Mucosa of descending colon (tissue), 3 donors: ENCODE results near the gene STX1B. TPM values are rescaled to one million over a fixed set of nuclear protein-coding genes. Genes with fewer than 3 reads are reported as not detected.

Experiments
- ATAC-seq: fragments of 200-7000 bp; cut with Tn5 transposase; one replicate; pipeline ENCODE4 v1.9.1; 2020; ENCODE audit warnings: mild to moderate bottlenecking, moderate library complexity
- DNase-seq, 3 donors: peaks; one replicate each; pipeline ENCODE4 v3.0.0-alpha.2; 2020
- H3K36me3 ChIP-seq: fragments of 200-600 bp; one replicate; pipeline ENCODE4 v1.8.0; 2021; ENCODE audit warnings: low read depth, mild to moderate bottlenecking
- H3K4me1 ChIP-seq: fragments of 200-600 bp; one replicate; pipeline ENCODE4 v1.8.0; 2021; ENCODE audit warnings: low read depth, mild to moderate bottlenecking
- H3K4me3 ChIP-seq: fragments of 200-600 bp; one replicate; pipeline ENCODE4 v1.8.0; 2021; ENCODE audit warnings: mild to moderate bottlenecking
- H3K9me3 ChIP-seq: fragments of 200-600 bp; one replicate; pipeline ENCODE4 v1.8.0; 2021; ENCODE audit warnings: mild to moderate bottlenecking
- intact Hi-C, 2 donors: fragments of 100-400 bp; cut with DNase I in 1 of 2; cut with micrococcal nuclease in 1 of 2; formaldehyde crosslinking; loops; one replicate each; pipeline versions ENCODE4 v1.11.0 to v1.11.1; 2022; cut with DNase I, micrococcal nuclease
- total RNA-seq, 3 donors: library from RNA; stranded (reverse); fragmentation: NEBNext Ultra II Directional in 2 of 3; extraction: Animal tissue kit (Norgen Biotek cat#: 25700) in 2 of 3; gene quantifications; one replicate each; pipeline versions ENCODE4 v1.2.1 to v1.2.4, GENCODE V29; 2021 to 2023
- TF ChIP-seq, protein P1 (sequence below): fragments of 200-600 bp; IDR thresholded peaks from one replicate; pipeline ENCODE4 v1.8.0; 2022; ENCODE audit warnings: antibody characterized with exemption, mild to moderate bottlenecking
- donor health status: DM: no; HTN: no; CAD: no; lungs with moderate emphysema.
- donor health status: DM: no; HTN: no; CAD: no.
- donor health status: DM: no; HTN: yes; CAD: no.

Gene STX1B
- total RNA-seq, 3 donors from 2014 or later = 0.14 to 2.8 (median 0.84) TPM

DNA sequence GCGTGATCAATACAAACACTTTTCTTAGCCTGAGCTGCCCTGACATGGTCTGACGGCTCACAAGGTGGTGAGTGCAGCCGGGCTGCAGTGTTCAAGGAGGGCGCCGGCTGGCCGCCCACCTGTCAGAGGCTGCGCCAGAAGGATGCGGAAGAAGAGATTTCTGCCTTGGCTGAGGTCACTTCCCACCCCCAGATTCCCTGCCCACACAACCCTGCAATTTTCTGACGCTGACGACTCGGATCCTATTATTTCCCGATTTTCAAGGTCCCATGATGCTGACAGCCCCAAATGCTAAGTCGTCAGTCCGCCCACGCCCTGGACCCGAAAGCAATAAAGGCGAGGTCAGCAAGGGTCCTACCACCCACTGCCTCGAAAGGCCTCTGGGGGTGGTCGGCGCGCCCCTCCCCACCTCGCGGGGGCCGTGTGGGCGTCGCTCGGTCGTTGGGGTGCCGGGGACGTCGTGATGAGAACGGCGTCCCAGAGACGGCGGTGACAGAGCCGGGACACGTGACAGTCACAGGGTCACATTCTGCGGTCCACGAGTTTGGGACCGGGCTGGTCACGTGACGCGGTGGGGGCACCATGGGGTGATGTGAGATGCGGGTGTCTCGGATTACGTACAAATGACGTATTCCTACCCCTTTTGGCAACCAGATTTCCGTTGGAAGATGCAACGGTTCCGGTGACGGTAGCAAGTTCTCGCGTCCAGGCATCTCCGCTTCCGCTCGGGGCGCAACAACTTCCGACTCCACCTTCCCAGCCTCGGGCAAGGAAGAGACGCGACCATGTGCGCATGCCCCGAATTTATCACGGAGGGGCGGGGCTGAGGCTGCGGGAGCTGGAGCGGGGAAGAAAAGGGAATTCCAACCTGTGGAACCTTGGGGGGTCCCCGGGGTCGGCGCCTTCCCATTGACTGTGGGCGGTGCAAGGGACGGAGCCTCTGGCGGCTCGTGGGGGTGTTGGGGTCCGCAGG is 22.6 kb upstream of the STX1B start, which contains the start of gene STX4:
Gene STX4, plus strand, starts transcription at position 823 of the 973 bp plus-strand sequence. CDS start 248 bp downstream, outside the sequence.
- Histone ChIP-seq H3K4me1 (peaks cover 12% of the 10 kb centered on the region), H3K9me3 (no peaks in the 10 kb centered on the region), H3K4me3 (peak within 1 kb of the TSS; percentile 79), H3K36me3 (no peaks in the 10 kb centered on the region)
- DNase-seq = peak; percentile 98 to 99 (median 99)
- TF ChIP-seq, protein P1, sequence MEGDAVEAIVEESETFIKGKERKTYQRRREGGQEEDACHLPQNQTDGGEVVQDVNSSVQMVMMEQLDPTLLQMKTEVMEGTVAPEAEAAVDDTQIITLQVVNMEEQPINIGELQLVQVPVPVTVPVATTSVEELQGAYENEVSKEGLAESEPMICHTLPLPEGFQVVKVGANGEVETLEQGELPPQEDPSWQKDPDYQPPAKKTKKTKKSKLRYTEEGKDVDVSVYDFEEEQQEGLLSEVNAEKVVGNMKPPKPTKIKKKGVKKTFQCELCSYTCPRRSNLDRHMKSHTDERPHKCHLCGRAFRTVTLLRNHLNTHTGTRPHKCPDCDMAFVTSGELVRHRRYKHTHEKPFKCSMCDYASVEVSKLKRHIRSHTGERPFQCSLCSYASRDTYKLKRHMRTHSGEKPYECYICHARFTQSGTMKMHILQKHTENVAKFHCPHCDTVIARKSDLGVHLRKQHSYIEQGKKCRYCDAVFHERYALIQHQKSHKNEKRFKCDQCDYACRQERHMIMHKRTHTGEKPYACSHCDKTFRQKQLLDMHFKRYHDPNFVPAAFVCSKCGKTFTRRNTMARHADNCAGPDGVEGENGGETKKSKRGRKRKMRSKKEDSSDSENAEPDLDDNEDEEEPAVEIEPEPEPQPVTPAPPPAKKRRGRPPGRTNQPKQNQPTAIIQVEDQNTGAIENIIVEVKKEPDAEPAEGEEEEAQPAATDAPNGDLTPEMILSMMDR = no peak
- intact Hi-C loops = loop anchor here in 1 of 2 donors (2.0 to 10.0 kb wide), 2 partner anchors 40 to 48 kb away; partner anchors contain the start of gene HSD3B7
- ATAC-seq = peak; percentile 95

DNA sequence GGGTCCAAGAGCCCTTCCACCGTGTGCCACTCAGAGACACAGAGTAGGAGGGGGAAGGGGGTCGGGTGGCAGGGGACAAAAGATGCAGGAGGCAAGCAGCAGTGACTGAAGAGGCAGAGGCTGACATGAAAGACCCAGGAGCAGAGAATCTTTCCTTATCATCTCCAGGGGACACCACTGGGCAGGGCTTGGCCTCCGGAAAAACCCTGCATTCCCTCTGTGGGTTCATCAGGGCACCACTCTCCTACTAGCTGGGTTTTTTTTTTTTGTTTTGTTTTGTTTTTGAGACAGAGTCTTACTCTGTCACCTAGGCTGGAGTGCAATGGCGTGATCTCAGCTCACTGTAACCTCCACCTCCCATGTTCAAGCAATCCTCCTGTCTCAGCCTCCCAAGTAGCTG is 20.8 kb upstream of the STX1B start:
- H3K36me3 ChIP-seq = no peaks in the 10 kb centered on the region
- TF ChIP-seq, protein P1 = no peak
- H3K9me3 ChIP-seq = no peaks in the 10 kb centered on the region
- peaks cover 12% of the 10 kb centered on the region for H3K4me1 ChIP-seq
- intact Hi-C loops = loop anchor here in 1 of 2 donors (10.0 kb wide), 1 partner anchor 46 kb away; the partner anchor contains the start of gene HSD3B7
- H3K4me3 ChIP-seq = no peak overlapping the region
- ATAC-seq (no peak), DNase-seq (no peak)

DNA sequence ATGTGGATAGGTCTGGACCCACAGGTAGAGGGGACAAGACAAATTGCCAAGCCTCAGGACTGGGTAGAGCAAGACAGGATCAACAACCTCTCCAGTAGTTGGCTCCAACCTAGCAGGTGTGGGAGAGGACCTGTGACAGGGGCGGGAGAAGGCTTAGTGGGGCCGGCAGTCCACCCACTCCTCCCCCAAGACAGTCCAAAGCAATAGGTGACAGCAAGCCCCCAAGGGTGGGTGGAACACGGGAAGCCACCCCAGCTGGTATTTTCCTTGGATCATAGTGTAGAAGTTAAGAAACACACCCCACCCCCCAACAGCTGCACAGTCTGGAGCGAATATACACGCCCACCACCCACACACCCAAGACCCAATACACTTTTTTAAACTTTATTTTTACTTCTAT is 18.8 kb upstream of the STX1B start:
- TF ChIP-seq, protein P1 = no peak
- DNase-seq (no peak), ATAC-seq (no peak)
- no peak overlapping the region for H3K4me3 ChIP-seq
- no peaks in the 10 kb centered on the region for H3K9me3 ChIP-seq
- peaks cover 2% of the 10 kb centered on the region for H3K4me1 ChIP-seq
- intact Hi-C loops = no loop called here
- no peaks in the 10 kb centered on the region for H3K36me3 ChIP-seq

DNA sequence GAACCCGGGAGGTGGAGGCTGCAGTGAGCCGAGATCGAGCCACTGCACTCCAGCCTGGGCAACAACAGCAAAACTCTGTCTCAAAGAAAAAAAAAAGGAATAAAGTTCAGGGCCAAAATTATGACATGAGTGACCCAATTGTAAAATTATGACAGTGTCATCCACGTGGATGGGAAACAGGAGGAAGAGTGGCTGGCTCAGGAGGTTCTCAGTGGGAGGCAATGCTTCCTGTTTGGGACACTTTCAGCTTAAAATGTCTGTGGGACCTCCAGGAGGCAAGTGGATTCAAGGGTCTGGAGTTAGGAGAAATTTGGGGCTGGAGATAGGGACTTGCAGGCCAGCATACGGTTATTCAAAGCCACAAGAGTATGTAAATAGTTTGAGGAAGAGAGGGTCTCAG is 14.9 kb upstream of the STX1B start:
- intact Hi-C loops = no loop called here
- DNase-seq (no peak), ATAC-seq (no peak)
- Histone ChIP-seq H3K4me1 (no peaks in the 10 kb centered on the region), H3K36me3 (no peaks in the 10 kb centered on the region), H3K4me3 (no peak overlapping the region), H3K9me3 (no peaks in the 10 kb centered on the region)
- TF ChIP-seq, protein P1 = no peak

DNA sequence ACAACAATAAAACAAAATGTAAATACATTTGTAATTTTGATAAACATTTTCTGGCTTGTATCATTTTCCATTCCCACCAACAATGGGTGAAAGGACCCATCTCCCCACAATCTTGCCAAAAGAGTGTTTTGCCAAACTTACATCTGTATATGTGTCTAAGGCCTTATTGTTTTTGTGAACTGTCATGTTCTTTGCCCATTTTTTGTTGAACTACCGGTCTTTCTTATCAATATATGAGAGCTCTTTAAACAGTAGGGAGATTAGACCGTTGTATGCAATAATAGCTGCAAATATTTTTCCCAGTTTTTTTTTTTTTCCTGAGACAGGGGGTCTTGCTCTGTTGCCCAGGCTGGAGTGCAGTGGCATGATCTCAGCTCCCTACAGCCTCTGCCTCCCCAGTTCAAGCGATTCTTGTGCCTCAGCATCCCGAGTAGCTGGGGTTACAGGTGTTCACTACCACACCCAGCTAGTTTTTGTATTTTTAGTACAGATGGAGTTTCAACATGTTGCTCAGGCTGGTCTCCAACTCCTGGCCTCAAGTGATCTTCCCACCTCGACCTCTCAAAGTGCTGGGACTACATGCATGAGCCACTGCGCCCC is 13.3 kb upstream of the STX1B start:
- TF ChIP-seq, protein P1 = no peak
- Histone ChIP-seq H3K36me3 (no peaks in the 10 kb centered on the region), H3K4me1 (no peaks in the 10 kb centered on the region), H3K9me3 (no peaks in the 10 kb centered on the region), H3K4me3 (no peak overlapping the region)
- DNase-seq = no peak
- ATAC-seq = no peak
- intact Hi-C loops = no loop called here
